Measurements from ENCODE around the gene MIPOL1.
"Not testable (repeated sequence)": the region's sequence is repeated elsewhere in the genome, so short reads cannot be mapped to it uniquely, and the experiment has no call there.

MIPOL1 gene

GRCh38 chr14:37550511-37550910, 352.8 kb downstream of the MIPOL1 start:
- no peak for TF ChIP-seq EZH2phosphoT487 (IDR thresholded peaks at IDR 0.05; ENCODE audit: borderline replicate concordance)
- no peak for TF ChIP-seq CTCF (conservative IDR thresholded peaks at IDR 0.05; ENCODE audit: low read length)
- Histone ChIP-seq H2AFZ (ENCODE audit: low read length) (no peak overlapping the region), H3K4me3 (ENCODE audit: low read length, poor library complexity, severe bottlenecking) (no peak overlapping the region), H3F3A (ENCODE audit: low read depth) (no peaks in the 10 kb centered on the region), H3K27me3 (ENCODE audit: insufficient read depth, low read length, poor library complexity, severe bottlenecking) (no peaks in the 10 kb centered on the region), H4K20me1 (ENCODE audit: insufficient read depth, low read length, poor library complexity, severe bottlenecking) (no peaks in the 10 kb centered on the region), H3K79me2 (ENCODE audit: insufficient read depth, low read length) (no peaks in the 10 kb centered on the region), H3K4me2 (ENCODE audit: low read depth, low read length, poor library complexity, severe bottlenecking) (no peak overlapping the region), H3K9ac (ENCODE audit: low read depth, low read length, poor library complexity, severe bottlenecking) (no peak overlapping the region), H3K9me2 (replicated peaks; ENCODE audit: low read depth, low read length) (no peaks in the 10 kb centered on the region), H3K36me3 (ENCODE audit: insufficient read depth, low read length) (no peaks in the 10 kb centered on the region), H3K9me3 (ENCODE audit: insufficient read depth, low read depth, low read length) (no peaks in the 10 kb centered on the region), H3K4me1 (ENCODE audit: insufficient read depth, low read length, poor library complexity, severe bottlenecking) (no peaks in the 10 kb centered on the region)

GRCh38 chr14:37551119-37551518, 353.4 kb downstream of the MIPOL1 start:
- H4K20me1 ChIP-seq (ENCODE audit: insufficient read depth, low read length, poor library complexity, severe bottlenecking), result no peaks in the 10 kb centered on the region
- no peaks in the 10 kb centered on the region for H3K9me2 ChIP-seq (replicated peaks; ENCODE audit: low read depth, low read length)
- no peaks in the 10 kb centered on the region for H3K9me3 ChIP-seq (ENCODE audit: insufficient read depth, low read depth, low read length)
- no peak overlapping the region for H2AFZ ChIP-seq (ENCODE audit: low read length)
- H3K36me3 ChIP-seq (ENCODE audit: insufficient read depth, low read length), result no peaks in the 10 kb centered on the region
- H3K4me1 ChIP-seq (ENCODE audit: insufficient read depth, low read length, poor library complexity, severe bottlenecking), result no peaks in the 10 kb centered on the region
- no peak overlapping the region for H3K4me2 ChIP-seq (ENCODE audit: low read depth, low read length, poor library complexity, severe bottlenecking)
- TF ChIP-seq CTCF (conservative IDR thresholded peaks at IDR 0.05; ENCODE audit: low read length), result no peak
- TF ChIP-seq EZH2phosphoT487 (IDR thresholded peaks at IDR 0.05; ENCODE audit: borderline replicate concordance), result no peak
- H3K79me2 ChIP-seq (ENCODE audit: insufficient read depth, low read length), result no peaks in the 10 kb centered on the region
- H3K27me3 ChIP-seq (ENCODE audit: insufficient read depth, low read length, poor library complexity, severe bottlenecking), result no peaks in the 10 kb centered on the region
- H3F3A ChIP-seq (ENCODE audit: low read depth), result no peaks in the 10 kb centered on the region
- no peak overlapping the region for H3K4me3 ChIP-seq (ENCODE audit: low read length, poor library complexity, severe bottlenecking)
- no peak overlapping the region for H3K9ac ChIP-seq (ENCODE audit: low read depth, low read length, poor library complexity, severe bottlenecking)

- no peak for TF ChIP-seq CTCF (conservative IDR thresholded peaks at IDR 0.05; ENCODE audit: low read length)
- TF ChIP-seq EZH2phosphoT487 (IDR thresholded peaks at IDR 0.05; ENCODE audit: borderline replicate concordance), result no peak
- no peak overlapping the region for H3K4me2 ChIP-seq (ENCODE audit: low read depth, low read length, poor library complexity, severe bottlenecking)
- H3K9me2 ChIP-seq (replicated peaks; ENCODE audit: low read depth, low read length), result no peaks in the 10 kb centered on the region
Measured at GRCh38 chr14:37553935-37554550, 356.3 kb downstream of the MIPOL1 start.

GRCh38 chr14:37555596-37555995, 357.9 kb downstream of the MIPOL1 start:
- not testable (repeated sequence) for H3K36me3 ChIP-seq (ENCODE audit: insufficient read depth, low read length); H4K20me1 ChIP-seq (ENCODE audit: insufficient read depth, low read length, poor library complexity, severe bottlenecking); H3F3A ChIP-seq (ENCODE audit: low read depth); H3K4me3 ChIP-seq (ENCODE audit: low read length, poor library complexity, severe bottlenecking); H3K9me2 ChIP-seq (replicated peaks; ENCODE audit: low read depth, low read length); H3K9me3 ChIP-seq (ENCODE audit: insufficient read depth, low read depth, low read length); H3K9ac ChIP-seq (ENCODE audit: low read depth, low read length, poor library complexity, severe bottlenecking); H3K4me2 ChIP-seq (ENCODE audit: low read depth, low read length, poor library complexity, severe bottlenecking); H3K4me1 ChIP-seq (ENCODE audit: insufficient read depth, low read length, poor library complexity, severe bottlenecking); H3K27me3 ChIP-seq (ENCODE audit: insufficient read depth, low read length, poor library complexity, severe bottlenecking); H2AFZ ChIP-seq (ENCODE audit: low read length); H3K79me2 ChIP-seq (ENCODE audit: insufficient read depth, low read length)

More at GRCh38 chr14:37553935-37554550, 356.3 kb downstream of the MIPOL1 start:
- Histone ChIP-seq H3K79me2 (ENCODE audit: insufficient read depth, low read length) (no peaks in the 10 kb centered on the region), H3K4me3 (ENCODE audit: low read length, poor library complexity, severe bottlenecking) (no peak overlapping the region), H3K9ac (ENCODE audit: low read depth, low read length, poor library complexity, severe bottlenecking) (no peak overlapping the region), H4K20me1 (ENCODE audit: insufficient read depth, low read length, poor library complexity, severe bottlenecking) (no peaks in the 10 kb centered on the region), H3K27me3 (ENCODE audit: insufficient read depth, low read length, poor library complexity, severe bottlenecking) (no peaks in the 10 kb centered on the region), H3K4me1 (ENCODE audit: insufficient read depth, low read length, poor library complexity, severe bottlenecking) (no peaks in the 10 kb centered on the region), H2AFZ (ENCODE audit: low read length) (no peak overlapping the region), H3K9me3 (ENCODE audit: insufficient read depth, low read depth, low read length) (no peaks in the 10 kb centered on the region), H3K36me3 (ENCODE audit: insufficient read depth, low read length) (no peaks in the 10 kb centered on the region), H3F3A (ENCODE audit: low read depth) (no peaks in the 10 kb centered on the region)
